Upper lobe of right lung (tissue), 1 donor: ENCODE results near the gene LANCL2. TPM values are rescaled to one million over a fixed set of nuclear protein-coding genes. Genes with fewer than 3 reads are reported as not detected.

Experiments used
- ATAC-seq: fragments of 200-7000 bp; cut with Tn5 transposase; one replicate; pipeline ENCODE4 v1.9.1; 2020; ENCODE audit warnings: mild to moderate bottlenecking, moderate library complexity
- DNase-seq: peaks from one replicate; pipeline ENCODE4 v3.0.0-alpha.2; 2020
- H3K27ac ChIP-seq: fragments of 200-600 bp; one replicate; pipeline ENCODE4 v1.8.0; 2022
- H3K27me3 ChIP-seq: fragments of 200-600 bp; one replicate; pipeline ENCODE4 v1.8.0; 2022; ENCODE audit warnings: mild to moderate bottlenecking
- H3K36me3 ChIP-seq: fragments of 200-600 bp; one replicate; pipeline ENCODE4 v1.8.0; 2022
- H3K4me1 ChIP-seq: fragments of 200-600 bp; one replicate; pipeline ENCODE4 v1.8.0; 2022
- H3K4me3 ChIP-seq: fragments of 200-600 bp; one replicate; pipeline ENCODE4 v1.8.0; 2022; ENCODE audit warnings: mild to moderate bottlenecking
- H3K9me3 ChIP-seq: fragments of 200-600 bp; one replicate; pipeline ENCODE4 v1.8.0; 2022
- intact Hi-C: fragments of 100-400 bp; cut with DNase I; formaldehyde crosslinking; loops from one replicate; pipeline ENCODE4 v1.11.0; 2022
- total RNA-seq: library from RNA; stranded (reverse); fragmentation: NEBNext Ultra II Directional; extraction: Animal tissue kit (Norgen Biotek cat#: 25700); gene quantifications from one replicate; pipeline ENCODE4 v1.2.1, GENCODE V29; 2021
- TF ChIP-seq, protein P1 (sequence below): fragments of 200-600 bp; IDR thresholded peaks from one replicate; pipeline ENCODE4 v1.8.0; 2022; ENCODE audit warnings: antibody characterized with exemption
- donor health status: DM: no; HTN: yes; CAD: no; lungs with severe emphysema.

LANCL2 gene
- total RNA-seq, 1 donor from 2014 or later, result 6.5 TPM

DNA sequence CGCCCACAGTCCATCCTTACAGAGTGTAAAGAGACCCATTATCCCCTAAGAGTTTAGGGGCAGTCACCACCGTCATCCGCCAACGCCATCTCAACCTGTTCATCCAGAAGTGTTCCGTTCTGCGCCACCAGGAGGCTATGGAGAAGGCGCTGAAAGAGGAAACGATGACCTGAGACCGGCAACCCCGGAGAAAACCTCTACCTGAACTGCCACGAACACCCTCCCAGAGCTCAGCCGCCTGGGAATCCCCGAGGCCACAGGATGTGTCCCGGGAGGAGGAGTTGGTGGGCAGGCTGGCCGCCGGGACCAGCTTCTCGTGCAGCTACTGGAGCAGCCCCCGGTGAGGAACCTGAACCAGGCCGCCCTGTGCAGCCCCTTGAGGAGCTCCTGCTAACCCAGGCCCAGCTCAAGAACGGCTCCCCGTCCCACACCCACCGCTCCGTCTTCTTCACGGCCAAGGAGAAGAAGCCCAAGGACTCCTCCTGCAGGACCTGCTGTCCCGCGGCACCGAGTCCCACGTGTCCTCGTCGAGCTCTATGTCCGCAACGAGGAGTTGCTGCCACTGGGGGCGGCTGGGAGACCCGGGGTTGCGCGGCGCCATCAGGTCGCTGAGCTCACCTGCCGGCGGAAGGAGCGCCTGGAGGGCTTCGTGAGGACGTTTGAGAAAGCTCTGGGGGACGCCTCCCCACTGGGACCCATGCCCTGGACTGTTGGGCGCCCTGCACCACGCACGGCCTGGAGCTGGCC is 21.1 kb upstream of the LANCL2 start:
- H3K27ac ChIP-seq, result no peak overlapping the region
- TF ChIP-seq, protein P1, sequence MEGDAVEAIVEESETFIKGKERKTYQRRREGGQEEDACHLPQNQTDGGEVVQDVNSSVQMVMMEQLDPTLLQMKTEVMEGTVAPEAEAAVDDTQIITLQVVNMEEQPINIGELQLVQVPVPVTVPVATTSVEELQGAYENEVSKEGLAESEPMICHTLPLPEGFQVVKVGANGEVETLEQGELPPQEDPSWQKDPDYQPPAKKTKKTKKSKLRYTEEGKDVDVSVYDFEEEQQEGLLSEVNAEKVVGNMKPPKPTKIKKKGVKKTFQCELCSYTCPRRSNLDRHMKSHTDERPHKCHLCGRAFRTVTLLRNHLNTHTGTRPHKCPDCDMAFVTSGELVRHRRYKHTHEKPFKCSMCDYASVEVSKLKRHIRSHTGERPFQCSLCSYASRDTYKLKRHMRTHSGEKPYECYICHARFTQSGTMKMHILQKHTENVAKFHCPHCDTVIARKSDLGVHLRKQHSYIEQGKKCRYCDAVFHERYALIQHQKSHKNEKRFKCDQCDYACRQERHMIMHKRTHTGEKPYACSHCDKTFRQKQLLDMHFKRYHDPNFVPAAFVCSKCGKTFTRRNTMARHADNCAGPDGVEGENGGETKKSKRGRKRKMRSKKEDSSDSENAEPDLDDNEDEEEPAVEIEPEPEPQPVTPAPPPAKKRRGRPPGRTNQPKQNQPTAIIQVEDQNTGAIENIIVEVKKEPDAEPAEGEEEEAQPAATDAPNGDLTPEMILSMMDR, result no peak
- ATAC-seq (no peak), DNase-seq (no peak)
- no peaks in the 10 kb centered on the region for H3K36me3 ChIP-seq
- no peak overlapping the region for H3K4me3 ChIP-seq
- H3K27me3 ChIP-seq, result no peaks in the 10 kb centered on the region
- intact Hi-C loops, result no loop called here
- H3K9me3 ChIP-seq, result no peaks in the 10 kb centered on the region
- no peaks in the 10 kb centered on the region for H3K4me1 ChIP-seq

DNA sequence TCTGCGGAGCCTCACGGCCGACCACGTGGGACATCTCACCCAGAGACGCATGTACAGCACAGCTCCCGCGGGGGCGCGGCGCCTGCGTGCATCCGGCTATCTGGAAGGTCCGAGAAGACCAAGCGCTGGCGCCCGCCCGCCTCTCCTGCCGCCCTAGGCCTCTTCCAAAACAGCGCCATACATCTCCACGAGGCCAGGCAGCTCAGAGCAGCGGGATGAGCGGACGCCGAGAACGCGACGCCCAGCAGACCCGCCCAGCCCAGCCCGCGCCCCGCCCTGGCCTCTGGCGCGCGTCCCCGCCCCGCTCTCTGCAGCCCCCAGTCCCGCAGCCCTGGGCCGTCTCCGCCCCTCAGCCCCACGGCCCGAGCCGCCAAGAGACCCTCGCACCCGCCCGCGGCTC is 20.3 kb upstream of the LANCL2 start:
- H3K9me3 ChIP-seq, result no peaks in the 10 kb centered on the region
- H3K36me3 ChIP-seq, result no peaks in the 10 kb centered on the region
- no peaks in the 10 kb centered on the region for H3K4me1 ChIP-seq
- no peak overlapping the region for H3K4me3 ChIP-seq
- TF ChIP-seq, protein P1, result no peak
- H3K27ac ChIP-seq, result no peak overlapping the region
- DNase-seq (no peak), ATAC-seq (no peak)
- intact Hi-C loops, result no loop called here
- H3K27me3 ChIP-seq, result no peaks in the 10 kb centered on the region

DNA sequence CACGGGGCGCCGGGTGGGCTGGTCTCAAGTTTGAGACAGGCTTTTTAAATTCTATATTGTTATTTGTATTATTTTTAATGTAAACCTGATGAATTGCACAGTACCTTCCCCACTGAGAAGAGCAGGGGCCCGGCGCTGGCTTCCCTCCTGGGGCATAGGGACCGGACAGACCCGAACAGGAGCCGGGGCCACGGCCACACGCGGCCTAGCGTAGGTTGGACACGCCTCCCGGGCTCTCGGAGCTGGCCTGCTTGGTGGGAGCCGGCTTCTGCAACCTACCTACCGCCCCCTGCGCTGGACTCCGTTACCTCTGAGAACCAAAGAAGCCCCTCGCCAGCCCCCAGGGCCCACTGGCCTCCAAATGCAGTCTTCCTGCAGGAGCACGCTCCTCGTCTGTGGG is 19.8 kb upstream of the LANCL2 start:
- TF ChIP-seq, protein P1, result no peak
- Histone ChIP-seq H3K27ac (no peak overlapping the region), H3K4me3 (no peak overlapping the region), H3K9me3 (no peaks in the 10 kb centered on the region), H3K36me3 (no peaks in the 10 kb centered on the region), H3K4me1 (no peaks in the 10 kb centered on the region), H3K27me3 (no peaks in the 10 kb centered on the region)
- ATAC-seq (no peak), DNase-seq (no peak)
- intact Hi-C loops, result no loop called here

DNA sequence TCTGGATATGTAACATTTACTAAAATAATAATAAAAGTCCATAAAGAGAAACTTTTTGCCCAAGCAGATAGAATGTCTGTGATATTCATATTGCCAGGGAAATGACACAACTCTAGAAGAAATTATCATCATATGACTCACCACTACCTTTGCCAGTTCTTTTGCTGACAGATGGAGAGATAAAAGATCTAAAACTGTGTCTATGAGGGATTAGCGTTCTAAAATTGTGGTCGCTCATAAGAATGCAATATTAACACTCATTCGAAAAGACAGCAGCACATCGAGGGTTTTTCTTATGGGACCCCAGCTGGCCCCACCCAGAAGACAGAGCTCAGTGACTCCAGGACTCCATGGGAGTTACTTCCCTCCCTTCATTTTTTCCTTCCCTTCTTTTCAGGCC is 16.6 kb upstream of the LANCL2 start:
- intact Hi-C loops, result no loop called here
- Histone ChIP-seq H3K4me3 (no peak overlapping the region), H3K27me3 (no peaks in the 10 kb centered on the region), H3K9me3 (no peaks in the 10 kb centered on the region), H3K4me1 (no peaks in the 10 kb centered on the region), H3K36me3 (no peaks in the 10 kb centered on the region), H3K27ac (no peak overlapping the region)
- DNase-seq (no peak), ATAC-seq (no peak)
- TF ChIP-seq, protein P1, result no peak

DNA sequence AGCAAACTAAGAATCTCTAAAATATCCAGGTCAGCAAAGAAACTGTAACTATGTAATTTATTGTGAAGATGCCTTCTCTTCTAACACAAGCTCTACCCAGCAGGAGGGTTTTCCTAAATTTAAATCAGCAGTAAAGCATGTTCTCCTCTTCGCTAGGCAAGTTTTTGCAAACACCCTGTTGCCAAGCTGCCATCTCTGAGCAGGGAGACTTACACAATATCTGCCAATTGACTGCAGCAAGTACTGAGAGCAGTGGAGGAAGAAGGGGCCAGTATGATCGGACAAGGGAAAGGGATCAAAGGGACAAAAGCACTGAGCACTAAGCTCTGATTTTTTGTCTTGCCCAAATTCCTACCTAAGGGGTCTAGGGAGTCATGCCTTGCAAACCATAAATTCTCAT is 16.0 kb upstream of the LANCL2 start:
- Histone ChIP-seq H3K27ac (no peak overlapping the region), H3K27me3 (no peaks in the 10 kb centered on the region), H3K4me3 (no peak overlapping the region), H3K36me3 (no peaks in the 10 kb centered on the region), H3K9me3 (no peaks in the 10 kb centered on the region), H3K4me1 (no peaks in the 10 kb centered on the region)
- TF ChIP-seq, protein P1, result no peak
- ATAC-seq (no peak), DNase-seq (no peak)
- intact Hi-C loops, result no loop called here

DNA sequence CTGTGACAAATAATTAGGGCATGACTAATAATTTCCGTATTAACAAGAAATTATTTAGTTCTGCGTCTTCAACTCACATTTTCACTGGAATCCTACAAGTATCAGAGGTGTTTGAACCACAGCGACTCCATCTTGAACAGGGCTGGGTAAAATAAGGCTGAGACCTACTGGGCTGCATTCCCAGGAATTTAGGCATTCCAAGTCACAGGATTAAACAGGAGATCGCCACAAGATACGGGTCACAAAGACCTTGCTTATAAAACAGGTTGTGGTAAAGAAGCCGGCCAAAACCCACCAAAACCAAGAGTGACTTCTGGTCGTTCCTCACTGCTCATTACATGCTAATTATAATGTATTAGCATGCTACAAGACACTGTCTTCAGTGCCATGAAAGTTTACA is 14.9 kb upstream of the LANCL2 start:
- H3K36me3 ChIP-seq, result no peaks in the 10 kb centered on the region
- intact Hi-C loops, result no loop called here
- H3K4me3 ChIP-seq, result no peak overlapping the region
- DNase-seq (no peak), ATAC-seq (no peak)
- H3K9me3 ChIP-seq, result no peaks in the 10 kb centered on the region
- no peaks in the 10 kb centered on the region for H3K27me3 ChIP-seq
- no peak overlapping the region for H3K27ac ChIP-seq
- TF ChIP-seq, protein P1, result no peak
- no peaks in the 10 kb centered on the region for H3K4me1 ChIP-seq
